Posterior vena cava (tissue), 2 donors: ENCODE results near the gene TCERG1L. TPM values are rescaled to one million over a fixed set of nuclear protein-coding genes. Genes with fewer than 3 reads are reported as not detected.
"Not testable (repeated sequence)": the region's sequence is repeated elsewhere in the genome, so short reads cannot be mapped to it uniquely, and the experiment has no call there.

Source experiments
- DNase-seq: peaks from one replicate; pipeline ENCODE4 v3.0.0-alpha.2; 2020; ENCODE audit warnings: low spot score
- intact Hi-C, 2 donors: fragments of 100-400 bp; cut with DNase I; formaldehyde crosslinking; loops; one replicate each; pipeline versions ENCODE4 v1.14.1 to v1.14.2; 2022 to 2023
- total RNA-seq, 2 donors: library from RNA; stranded (reverse); fragmentation: NEBNext Ultra II Directional; extraction: Animal tissue kit (Norgen Biotek cat#: 25700); gene quantifications; one replicate each; pipeline ENCODE4 v1.2.1, GENCODE V29; 2021
- donor health status: DM: yes; HTN: yes; CAD: no.
- donor health status: DM: yes; HTN: yes; CAD: no.

TCERG1L gene
- total RNA-seq, 2 donors from 2014 or later = not detected

DNA sequence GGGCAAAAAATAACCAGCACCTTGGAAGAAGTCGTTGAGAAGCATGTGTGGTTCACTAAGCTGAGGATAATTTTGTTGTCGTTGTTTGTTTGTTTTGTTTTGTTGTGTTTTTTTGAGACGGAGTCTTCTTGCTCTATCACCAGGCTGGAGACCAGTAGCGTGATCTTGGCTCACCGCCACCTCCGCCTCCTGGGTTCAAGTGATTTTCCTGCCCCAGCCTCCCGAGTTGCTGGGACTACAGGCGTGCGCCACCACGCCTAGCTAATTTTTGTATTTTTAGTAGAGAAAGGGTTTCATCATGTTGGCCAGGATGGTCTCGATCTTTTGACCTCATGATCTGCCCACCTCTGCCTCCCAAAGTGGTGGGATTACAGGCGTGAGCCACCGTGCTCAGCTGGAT, 76.9 kb downstream of the TCERG1L start:
- not testable (repeated sequence) for DNase-seq

GRCh38 chr10:131233611-131234258, 77.8 kb downstream of the TCERG1L start:
- intact Hi-C loops = no loop called here

More for the DNA sequence above, 76.9 kb downstream of the TCERG1L start:
- intact Hi-C loops = not testable (repeated sequence)

DNA sequence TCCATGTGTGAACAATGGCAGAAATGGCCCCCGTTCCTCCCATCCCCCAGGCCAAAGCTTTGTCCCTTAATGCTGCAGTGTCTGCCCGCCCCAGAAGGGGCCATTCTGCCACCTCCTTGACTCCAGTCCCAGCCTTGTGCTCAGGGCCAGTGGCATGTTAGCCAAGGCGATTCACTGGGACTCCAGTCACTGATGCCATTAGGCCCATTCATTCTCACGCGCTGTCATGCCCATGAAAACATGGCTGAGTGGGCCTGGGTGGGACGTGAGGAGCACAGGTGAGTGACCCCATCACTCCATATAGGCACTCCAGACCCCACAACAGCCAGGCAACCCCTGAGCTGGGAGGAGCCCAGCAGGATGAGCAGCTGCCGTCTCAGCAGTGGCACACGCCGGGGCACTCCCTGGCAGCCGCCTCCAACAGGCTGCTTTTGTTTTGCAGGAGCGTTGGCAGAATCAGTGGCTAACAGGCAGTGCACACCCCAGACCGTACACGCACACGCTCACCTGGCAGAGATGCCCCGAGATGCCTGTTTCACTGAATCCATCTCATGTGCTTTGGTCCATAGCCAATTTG, 79.5 kb downstream of the TCERG1L start:
- no peak for DNase-seq
- intact Hi-C loops = no loop called here

More at GRCh38 chr10:131233611-131234258, 77.8 kb downstream of the TCERG1L start:
- DNase-seq = no peak

DNA sequence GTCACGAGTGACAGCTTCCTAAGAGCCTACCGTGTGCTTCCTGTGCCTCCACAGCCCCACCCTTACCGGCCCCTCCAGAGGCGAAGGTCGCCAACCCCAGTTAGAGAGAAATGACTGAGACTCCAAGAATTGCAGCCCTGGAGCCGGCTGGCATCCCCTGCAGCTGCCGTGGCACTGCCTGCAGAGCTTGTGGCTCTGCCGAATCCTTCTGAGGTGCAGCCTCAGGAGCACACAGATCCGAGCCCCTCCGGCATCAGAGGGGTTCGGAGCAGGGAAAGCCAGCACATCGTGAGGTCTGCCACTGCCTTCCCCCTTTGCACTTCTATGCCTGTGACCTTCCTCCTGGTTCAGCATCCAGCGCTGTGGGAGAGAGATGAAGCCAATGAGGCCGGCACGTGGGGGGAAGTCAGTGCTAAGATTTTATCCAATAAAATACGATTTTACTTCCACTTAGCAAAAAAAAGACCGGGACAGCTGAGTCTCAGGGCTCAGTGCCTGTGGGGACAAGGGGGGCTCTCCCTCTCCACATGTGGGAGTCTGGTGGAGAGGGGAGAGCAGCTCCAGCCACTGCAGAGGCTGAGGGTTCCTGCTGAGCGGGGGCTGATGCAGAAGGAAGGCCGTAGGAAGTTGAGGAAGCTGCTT, 80.1 kb downstream of the TCERG1L start:
- intact Hi-C loops = no loop called here
- DNase-seq = no peak

GRCh38 chr10:131230641-131231322, 80.7 kb downstream of the TCERG1L start:
- intact Hi-C loops = no loop called here
- no peak for DNase-seq

DNA sequence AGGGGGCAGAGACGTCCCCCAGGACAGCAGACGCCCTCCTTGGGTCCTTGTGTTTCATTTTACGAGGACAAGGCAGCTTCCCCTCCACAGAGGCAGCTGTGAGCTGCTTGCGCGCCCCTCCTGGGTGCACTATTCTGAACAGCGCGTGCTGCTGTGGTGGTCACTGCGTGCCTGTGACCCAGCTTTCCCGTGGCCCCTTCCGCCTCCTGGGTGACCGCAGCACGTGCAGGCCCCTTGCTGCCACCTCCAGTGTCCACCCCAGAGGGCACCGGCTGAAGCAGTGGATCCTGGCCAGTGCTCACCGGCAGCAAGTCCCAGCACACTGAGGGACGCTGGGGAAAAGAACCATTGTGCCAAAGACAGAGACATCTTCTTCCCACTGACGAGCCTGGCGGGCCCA, 81.4 kb downstream of the TCERG1L start:
- intact Hi-C loops = no loop called here
- DNase-seq = no peak

GRCh38 chr10:131227163-131227740, 84.3 kb downstream of the TCERG1L start:
- DNase-seq = no peak
- intact Hi-C loops = no loop called here

- intact Hi-C loops = no loop called here
- no peak for DNase-seq
Observed at GRCh38 chr10:131226446-131227162, 84.9 kb downstream of the TCERG1L start.

DNA sequence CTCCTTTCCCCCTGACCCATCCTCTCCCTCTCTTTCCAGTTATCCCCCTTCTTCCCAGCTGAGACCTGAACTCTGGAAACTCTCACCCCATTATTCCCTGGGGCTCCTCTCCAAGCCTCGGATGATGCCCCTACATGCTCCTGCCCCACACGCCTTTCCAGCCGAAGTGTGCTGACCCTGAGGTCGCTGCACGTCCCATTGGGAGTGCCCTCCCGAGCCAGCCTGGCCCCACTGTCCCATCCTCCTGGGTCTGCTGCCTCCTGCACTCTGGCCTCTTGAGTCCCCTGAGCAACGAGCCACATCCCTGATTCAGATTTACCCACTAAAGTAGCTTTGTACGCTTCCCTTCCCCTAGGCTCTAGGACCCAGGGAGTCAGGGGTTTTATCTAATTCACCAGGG, 87.4 kb downstream of the TCERG1L start:
- DNase-seq = no peak
- intact Hi-C loops = no loop called here

- no peak for DNase-seq
- intact Hi-C loops = no loop called here
Observed at GRCh38 chr10:131223422-131223821, 88.1 kb downstream of the TCERG1L start.

GRCh38 chr10:131222986-131223385, 88.5 kb downstream of the TCERG1L start:
- intact Hi-C loops = no loop called here
- DNase-seq = no peak

DNA sequence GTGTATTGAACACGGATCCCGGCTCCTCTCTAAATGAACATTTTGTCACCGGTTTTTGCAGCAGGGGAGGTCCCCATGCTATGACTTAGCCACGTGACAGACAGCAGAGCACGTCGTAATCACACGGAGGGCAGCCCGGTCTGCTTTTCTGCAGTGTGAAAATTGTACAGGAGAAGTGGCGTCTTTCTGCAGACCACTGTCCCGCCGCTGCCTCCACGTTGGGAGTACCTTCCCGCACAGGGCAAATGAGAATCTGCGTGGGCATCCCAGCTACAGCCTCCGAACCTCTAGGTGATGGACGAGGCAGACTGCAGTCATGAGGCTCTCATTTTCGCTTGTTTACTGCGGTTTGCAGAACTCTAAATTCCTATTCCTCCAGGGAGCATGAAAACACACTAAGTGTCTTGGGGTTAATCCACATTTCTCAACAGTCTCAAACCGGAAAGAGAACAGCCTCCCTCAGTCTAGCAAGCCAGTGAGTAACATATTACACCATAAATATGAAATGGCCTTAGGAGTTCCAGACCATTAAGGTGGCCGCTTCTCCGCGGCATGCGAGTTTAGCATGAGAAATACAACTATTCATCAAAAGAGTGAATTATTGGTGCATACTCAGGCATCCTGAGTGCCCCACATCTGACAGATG, 89.8 kb downstream of the TCERG1L start:
- intact Hi-C loops = no loop called here
- no peak for DNase-seq

GRCh38 chr10:131220601-131221171, 90.8 kb downstream of the TCERG1L start:
- no peak for DNase-seq

DNA sequence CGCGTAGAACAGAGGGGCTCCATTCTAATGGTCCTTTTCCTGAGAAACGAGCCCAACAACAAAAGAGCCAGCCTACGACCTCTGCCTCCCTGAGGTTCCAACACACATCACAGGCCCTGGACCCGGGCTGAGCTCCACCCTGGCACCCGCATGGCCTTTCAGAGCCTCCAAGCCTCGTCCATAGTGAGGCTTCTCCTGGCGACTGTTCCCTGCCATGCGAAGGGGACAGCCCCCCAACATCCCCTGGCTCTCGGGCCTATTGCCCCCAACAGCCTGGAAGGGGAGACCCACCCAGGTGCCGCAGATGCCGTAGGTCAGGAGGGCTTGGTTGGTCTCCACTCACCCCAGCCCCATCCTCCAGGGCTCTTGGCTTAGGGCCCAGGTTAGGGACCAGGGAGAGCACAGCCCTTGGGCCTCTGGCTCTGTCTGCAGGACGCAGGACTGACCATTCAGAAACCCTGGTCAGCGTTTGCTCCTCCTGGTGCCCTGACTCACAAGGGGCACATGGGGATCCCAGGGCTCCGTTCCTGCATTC, 91.5 kb downstream of the TCERG1L start:
- no peak for DNase-seq
- intact Hi-C loops = no loop called here

More at GRCh38 chr10:131220601-131221171, 90.8 kb downstream of the TCERG1L start:
- intact Hi-C loops = no loop called here

DNA sequence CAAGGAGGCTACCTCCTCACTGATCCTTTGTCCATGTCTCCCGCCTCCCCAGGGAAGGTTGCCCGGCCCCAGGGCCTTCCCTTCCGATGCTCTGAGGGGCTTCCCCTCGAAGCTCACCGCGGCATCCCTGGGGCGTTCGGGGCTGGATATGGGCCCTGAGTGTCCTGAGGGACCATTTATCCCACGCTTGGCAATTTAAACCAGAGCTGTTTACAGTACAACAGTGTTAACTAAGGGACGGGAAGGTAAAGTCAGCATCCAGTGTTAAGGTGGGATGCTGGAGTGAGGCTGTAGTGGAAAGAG, 92.0 kb downstream of the TCERG1L start:
- DNase-seq = no peak
- intact Hi-C loops = no loop called here

DNA sequence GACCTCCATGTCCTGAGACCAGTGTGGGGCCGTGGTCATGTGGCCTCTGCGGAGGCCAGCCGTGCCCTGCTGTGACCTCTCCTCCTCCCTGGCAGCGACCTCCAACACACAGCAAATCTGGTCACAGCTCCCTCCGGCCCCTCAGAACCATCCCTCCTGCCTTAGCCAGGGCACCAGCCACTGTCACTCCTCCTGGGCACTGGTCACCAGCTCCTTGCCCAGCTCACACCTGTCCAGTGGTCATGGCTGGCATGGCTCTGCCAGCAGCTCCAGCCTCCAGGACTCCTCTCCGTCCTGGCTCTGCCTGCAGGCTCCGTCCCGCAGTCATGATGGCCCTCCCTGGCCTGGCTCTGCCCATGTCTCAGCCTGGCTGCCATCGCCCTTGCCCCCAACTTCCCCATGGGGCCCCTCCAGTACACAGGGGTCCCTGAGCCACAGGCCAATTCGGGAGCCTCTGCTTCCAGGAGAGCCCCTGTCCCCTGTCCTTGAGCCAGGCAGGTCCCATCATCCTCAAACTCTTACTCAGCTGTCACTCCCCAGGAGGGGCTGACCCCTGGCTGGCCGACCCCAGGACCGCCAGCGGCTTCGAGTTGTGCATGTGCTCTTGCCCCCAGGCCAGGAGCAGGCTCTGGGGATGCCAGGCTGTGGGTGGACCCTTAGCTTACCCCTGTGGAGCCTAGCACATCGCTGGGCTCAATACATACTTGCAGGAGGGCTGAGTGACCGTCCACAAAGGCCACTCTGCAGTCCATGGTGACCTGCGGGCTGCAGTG, 92.5 kb downstream of the TCERG1L start:
- DNase-seq = no peak
- intact Hi-C loops = no loop called here

DNA sequence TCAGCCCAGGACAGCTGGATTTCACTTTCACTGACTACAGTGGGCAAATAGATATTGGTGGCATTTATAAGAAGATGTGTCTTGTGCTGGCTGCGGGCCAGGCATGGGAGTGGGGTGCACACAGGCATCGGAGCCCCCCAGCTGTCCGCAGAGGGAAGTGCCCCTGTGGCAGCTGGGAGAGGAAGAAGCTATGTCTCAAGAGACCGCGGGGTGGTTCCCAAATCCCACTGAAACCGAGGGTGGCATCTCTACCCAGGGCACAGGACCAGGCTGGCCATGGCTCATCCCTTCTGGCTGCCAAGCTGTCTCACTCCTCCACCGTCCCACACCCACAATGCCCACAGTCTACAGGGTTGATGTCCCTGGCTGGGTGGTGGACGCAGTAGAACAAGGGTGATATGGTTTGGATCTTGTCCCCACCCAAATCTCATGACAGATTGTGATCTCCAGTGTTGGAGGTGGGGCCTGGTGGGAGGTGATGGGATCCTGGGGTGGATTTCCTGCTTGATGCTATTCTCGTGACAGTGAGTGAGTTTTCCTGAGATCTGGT, 94.8 kb downstream of the TCERG1L start:
- peak; percentile 70 for DNase-seq

More for the DNA sequence above, 94.8 kb downstream of the TCERG1L start:
- intact Hi-C loops = no loop called here
